H1 (cell line): ENCODE results near the gene UXT.

Experiments used
- CTCF ChIP-seq, 3 experiments: IDR thresholded peaks; 1 replicate in 2 of 3; 2 replicates in 1 of 3; pipeline versions ENCODE4 v1.5.1 to v1.6.1; 2011; ENCODE audit warnings: low read length in 3 of 3, mild to moderate bottlenecking in 3 of 3, inconsistent platforms in 2 of 3, low read depth in 1 of 3, moderate library complexity in 1 of 3; ENCODE audit not compliant: insufficient read depth in 1 of 3; ENCODE audit errors: control extremely low read depth in 1 of 3
- EZH2 ChIP-seq: fragments of 200-600 bp; sonication (generic); IDR thresholded peaks from 2 replicates; pipeline ENCODE4 v1.7.1; 2012; ENCODE audit warnings: low read depth, mild to moderate bottlenecking, moderate library complexity, low read length, inconsistent platforms; ENCODE audit not compliant: severe bottlenecking
- JUN ChIP-seq: IDR thresholded peaks from 2 replicates; pipeline ENCODE4 v1.6.1; 2011; ENCODE audit warnings: low read depth, mild to moderate bottlenecking, improper control_type of control experiment, low read length
- MAX ChIP-seq: IDR thresholded peaks from 2 replicates; pipeline ENCODE4 v1.6.1; 2012; ENCODE audit warnings: inconsistent platforms
- PHF8 ChIP-seq: fragments of 200-600 bp; sonication (generic); conservative IDR thresholded peaks from 2 replicates; pipeline ENCODE4 v1.7.1; 2012; ENCODE audit warnings: low read depth, mild to moderate bottlenecking, inconsistent platforms, low read length, moderate library complexity
- POLR2A ChIP-seq, 2 experiments: IDR thresholded peaks; 1 replicate in 1 of 2; 2 replicates in 1 of 2; pipeline ENCODE4 v1.6.1; 2011; ENCODE audit warnings: low read depth in 2 of 2, low read length in 2 of 2, mild to moderate bottlenecking in 2 of 2; ENCODE audit errors: control extremely low read depth in 1 of 2

GRCh38 chrX:47607091-47607490, 51.9 kb downstream of the UXT start:
- no peak for TF ChIP-seq JUN
- TF ChIP-seq CTCF (IDR thresholded peaks at IDR 0.05; ENCODE audit: control extremely low read depth in 1 of 3, insufficient read depth in 1 of 3, low read depth in 1 of 3, low read length in 3 of 3), result no peak
- no peak for TF ChIP-seq EZH2
- no peak for TF ChIP-seq MAX
- TF ChIP-seq PHF8, result no peak
- no peak for TF ChIP-seq POLR2A (IDR thresholded peaks at IDR 0.05; ENCODE audit: control extremely low read depth in 1 of 2, low read depth in 2 of 2, low read length in 2 of 2)
